AG04450 (cell line): Measurements from ENCODE around the gene OAT. TPM values are rescaled to one million over a fixed set of nuclear protein-coding genes. Genes with fewer than 3 reads are reported as not detected.
A peak's percentile ranks its signal among the peaks of the same experiment; 100 is the strongest.

ENCODE experiments used
- CTCF ChIA-PET: fragments of 300-600, 350-600 bp; formaldehyde crosslinking; extraction: SDS; loops from one replicate; lab custom pipeline; 2022; ENCODE audit warnings: antibody characterized with exemption, inconsistent platforms; lab: Charles Lee
- POLR2A ChIA-PET: fragments of 350-600 bp; formaldehyde crosslinking; extraction: SDS; loops from one replicate; lab custom pipeline; 2021; ENCODE audit warnings: antibody characterized with exemption, inconsistent platforms; lab: Yijun Ruan, JAX
- DNase-seq: peaks from one replicate; pipeline ENCODE4 v3.0.0-alpha.2; 2011; ENCODE audit warnings: low read depth, low spot score
- H3K27ac ChIP-seq: one replicate; pipeline ENCODE4 v1.5.1; 2012; ENCODE audit warnings: low read depth, low read length, control low read depth
- H3K27me3 ChIP-seq: one replicate; pipeline ENCODE4 v1.6.0; 2012; ENCODE audit warnings: low read length; ENCODE audit not compliant: control insufficient read depth, insufficient read depth
- H3K4me3 ChIP-seq: 2 replicates; pipeline ENCODE4 v1.5.1; 2011; ENCODE audit warnings: mild to moderate bottlenecking, low read depth, low read length, control low read depth
- H3K9me3 ChIP-seq: 2 replicates; pipeline ENCODE4 v1.5.1; 2012; ENCODE audit warnings: low read length; ENCODE audit not compliant: control insufficient read depth, insufficient read depth
- CTCF ChIP-seq: IDR thresholded peaks from 2 replicates; pipeline ENCODE4 v1.5.1; 2011; ENCODE audit warnings: low read depth, low read length, control low read depth, inconsistent platforms
- polyA plus RNA-seq: library from polyadenylated mRNA; depleted of rRNA; stranded (reverse); fragments of >200 nt; gene quantifications from 2 replicates; pipeline ENCODE4 v1.2.3, GENCODE V29; 2011

The OAT gene
- polyA plus RNA-seq, 1 experiment: 182 TPM

- TF ChIP-seq CTCF: no peak
- DNase-seq: no peak
- CTCF ChIA-PET: no interaction called here
- peaks cover 3% of the 10 kb centered on the region for H3K27me3 ChIP-seq
- peaks cover 3% of the 10 kb centered on the region; the same call in 1 of the 2 replicates for H3K9me3 ChIP-seq
- POLR2A ChIA-PET: no interaction called here
- H3K4me3 ChIP-seq: no peak overlapping the region
- H3K27ac ChIP-seq: no peak overlapping the region
Observed at GRCh38 chr10:124359336-124359832, 59.3 kb downstream of the OAT start.

- no peak for TF ChIP-seq CTCF
- POLR2A ChIA-PET: no interaction called here
Observed at GRCh38 chr10:124357561-124357885, 61.2 kb downstream of the OAT start.

DNA sequence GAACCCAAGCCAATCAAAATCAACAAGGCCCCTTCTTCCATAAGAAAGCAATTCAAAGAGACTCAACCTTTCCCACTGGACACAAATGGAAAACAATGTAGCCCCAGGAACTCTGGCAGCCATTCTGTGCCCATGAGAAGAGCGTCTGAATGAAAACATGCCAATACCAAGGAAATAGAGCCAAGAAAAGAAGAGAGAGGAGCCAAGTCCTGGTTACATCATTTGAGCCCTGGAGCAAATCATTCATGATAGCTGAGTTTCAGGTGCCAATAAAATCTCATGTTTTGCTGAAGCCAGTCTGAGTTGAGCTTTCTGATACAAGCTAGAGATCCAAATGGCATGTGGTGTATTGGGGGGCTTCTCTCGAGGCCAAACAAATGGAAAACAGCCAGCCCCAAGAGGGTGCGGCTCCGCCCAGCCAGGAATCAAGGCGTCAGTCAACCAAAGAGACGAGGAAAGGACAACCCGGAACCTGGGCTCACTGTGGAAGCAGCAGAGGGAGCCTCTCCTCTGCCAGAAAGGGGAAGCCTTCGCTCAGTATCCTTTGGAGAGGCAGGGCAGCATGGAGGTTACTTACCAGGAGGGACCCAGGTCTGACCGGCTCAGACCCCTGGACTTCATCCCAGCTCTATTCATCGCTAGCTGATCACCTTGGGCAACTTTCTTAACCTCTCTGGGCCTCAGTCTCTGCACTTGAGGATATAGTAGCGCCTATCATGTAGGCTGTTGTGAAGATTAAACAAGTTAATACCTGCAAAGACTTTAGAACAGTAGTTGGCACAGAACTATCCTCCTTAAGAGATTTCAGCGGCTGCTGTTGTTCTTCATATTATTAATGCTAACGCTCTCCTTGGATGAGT is 61.8 kb downstream of the OAT start:
- H3K27ac ChIP-seq: no peak overlapping the region
- no peak overlapping the region for H3K4me3 ChIP-seq
- DNase-seq: no peak
- ChIA-PET POLR2A (no interaction called here), CTCF (interaction anchor here (2.6 kb wide), 1 partner anchor 33 kb away, joined by 17 read pairs; no protein-coding TSS in a partner anchor)
- H3K27me3 ChIP-seq: no peaks in the 10 kb centered on the region
- no peak for TF ChIP-seq CTCF
- H3K9me3 ChIP-seq: peaks cover 3% of the 10 kb centered on the region; the same call in 1 of the 2 replicates

More at GRCh38 chr10:124357561-124357885, 61.2 kb downstream of the OAT start:
- CTCF ChIA-PET: interaction anchor here (0.7 to 2.6 kb wide), 3 partner anchors 32 to 378 kb away, joined by 3 to 17 read pairs (median 3); no protein-coding TSS in a partner anchor
- Histone ChIP-seq H3K27ac (no peak overlapping the region), H3K4me3 (no peak overlapping the region), H3K9me3 (peaks cover 3% of the 10 kb centered on the region; the same call in 1 of the 2 replicates), H3K27me3 (no peaks in the 10 kb centered on the region)
- no peak for DNase-seq

- ChIA-PET CTCF (interaction anchor here (0.7 to 1.9 kb wide), 3 partner anchors 34 to 582 kb away, joined by 3 to 9 read pairs (median 3); no protein-coding TSS in a partner anchor), POLR2A (no interaction called here)
- H3K27me3 ChIP-seq: no peaks in the 10 kb centered on the region
- peaks cover 3% of the 10 kb centered on the region; the same call in 1 of the 2 replicates for H3K9me3 ChIP-seq
- peak overlapping the region; percentile 49 for H3K4me3 ChIP-seq
- peak overlapping the region; percentile 47 for H3K27ac ChIP-seq
- no peak for TF ChIP-seq CTCF
- DNase-seq: peak; percentile 6
Observed at GRCh38 chr10:124354411-124355382, 64.0 kb downstream of the OAT start.
